Measurements from ENCODE around the gene FAF1.
"Not testable (repeated sequence)": the region's sequence is repeated elsewhere in the genome, so short reads cannot be mapped to it uniquely, and the experiment has no call there.

The FAF1 gene

DNA sequence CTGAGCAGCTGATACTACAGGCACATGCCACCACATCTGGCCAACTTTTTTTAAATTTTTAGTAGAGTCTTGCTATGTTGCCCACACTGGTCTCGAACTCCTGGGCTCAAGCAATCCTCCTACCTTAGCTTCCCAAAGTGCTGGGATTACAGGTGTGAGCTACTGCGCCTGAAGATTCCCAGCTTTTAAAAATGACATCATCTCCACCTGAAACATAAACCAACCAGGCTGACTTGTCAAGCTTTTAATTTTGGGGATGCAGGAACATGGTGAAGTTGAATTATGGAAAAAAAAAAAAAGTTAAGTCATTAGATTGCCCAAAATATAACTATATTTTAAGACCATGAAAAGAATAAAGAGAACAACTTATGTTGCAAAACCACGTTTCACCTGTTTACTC, 350.6 kb downstream of the FAF1 start:
- DNase-seq = no peak

DNA sequence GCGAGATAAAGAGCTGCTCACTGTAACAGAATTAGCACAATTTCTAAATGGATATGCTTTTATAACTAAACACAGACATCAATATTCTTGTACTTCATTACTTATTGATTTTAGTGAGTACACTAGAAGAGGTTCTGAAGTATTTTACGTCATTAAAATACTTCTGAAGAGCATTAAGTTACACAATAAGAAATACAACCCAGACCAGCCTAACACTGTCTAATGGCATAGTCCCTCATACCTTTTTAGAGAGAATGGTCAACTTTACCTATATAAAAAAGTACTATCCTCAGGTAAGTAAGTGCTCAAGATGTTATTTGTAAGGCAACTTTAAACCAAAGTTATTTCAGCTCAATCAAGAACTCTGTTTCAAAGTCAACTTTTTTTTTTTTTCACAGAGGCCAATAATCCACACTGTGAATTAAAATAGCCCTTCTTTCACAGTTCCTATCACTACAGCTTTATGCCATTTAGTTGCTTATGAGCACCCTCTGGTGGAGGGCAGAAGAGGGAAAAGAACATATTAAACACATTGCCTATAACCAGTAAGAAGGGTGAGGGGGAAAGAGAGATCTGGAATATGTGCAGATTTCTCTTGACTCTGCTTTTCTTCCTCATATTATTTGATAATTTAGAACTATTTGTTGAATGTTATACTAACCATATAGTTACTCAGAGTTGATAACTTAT, 354.7 kb downstream of the FAF1 start:
- no peak for DNase-seq

DNA sequence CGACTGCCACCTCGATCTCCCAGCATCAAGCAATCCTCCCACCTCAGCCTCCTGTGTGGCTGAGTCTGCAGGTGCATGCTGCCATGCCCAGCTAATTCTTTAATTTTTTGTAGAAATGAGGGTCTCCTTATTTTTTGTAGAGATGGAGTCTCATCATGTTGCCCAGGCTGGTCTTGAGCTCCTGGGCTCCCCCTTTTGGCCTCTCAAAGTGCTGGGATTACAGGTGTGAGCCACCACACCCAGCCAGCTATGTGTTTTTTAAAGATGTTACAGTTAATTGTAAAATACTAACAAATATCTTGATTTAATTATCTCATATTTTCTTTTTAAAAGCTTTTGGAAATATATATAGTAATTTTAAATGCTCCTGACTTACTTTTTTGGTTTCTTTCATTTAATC, 355.5 kb downstream of the FAF1 start:
- no peak for DNase-seq

DNA sequence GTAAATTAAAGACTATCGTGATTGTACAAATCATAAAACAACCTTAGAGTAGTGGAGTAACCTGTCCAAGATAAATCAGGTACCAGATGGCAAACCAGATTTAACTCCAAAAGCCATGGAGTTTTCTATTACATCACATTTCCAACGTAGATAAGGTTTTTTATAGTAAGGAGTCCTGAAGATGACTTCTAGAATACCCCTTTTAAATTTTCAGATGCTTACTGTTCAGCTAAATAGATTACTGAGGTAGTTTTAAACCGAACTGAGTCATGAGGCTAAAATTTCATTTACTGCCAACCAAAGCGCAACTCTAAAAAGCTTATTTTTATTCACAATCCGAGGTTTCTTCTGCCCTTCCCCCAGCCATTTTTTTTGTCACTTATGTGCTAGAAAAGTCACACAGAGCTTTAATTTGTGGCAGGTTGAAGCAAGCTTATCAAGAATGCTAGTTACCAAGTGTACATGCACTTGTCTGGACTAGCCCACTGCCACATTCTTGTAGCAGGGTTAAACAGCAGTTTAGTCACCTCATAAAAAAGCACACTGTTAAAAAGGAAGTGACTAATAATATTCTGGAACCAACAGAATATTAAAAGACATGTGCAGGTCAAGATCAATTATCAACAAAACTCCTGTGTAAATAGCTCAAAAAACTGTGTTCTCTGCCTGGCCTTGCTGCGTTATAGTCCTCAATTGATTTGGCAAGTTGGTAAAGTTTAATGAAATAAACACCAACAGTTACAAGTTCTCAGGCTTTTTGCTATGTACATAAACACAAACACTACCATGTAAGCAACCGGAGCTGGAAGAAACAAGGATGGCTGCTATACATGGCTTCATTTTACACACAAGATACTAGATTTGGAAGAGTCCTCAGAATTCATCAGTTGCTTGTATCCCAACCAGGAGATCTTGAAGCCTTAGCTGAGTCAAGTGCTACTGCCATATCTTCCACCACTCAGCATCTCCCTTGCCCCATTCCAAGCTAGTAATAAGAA, 356.5 kb downstream of the FAF1 start:
- DNase-seq = no peak

DNA sequence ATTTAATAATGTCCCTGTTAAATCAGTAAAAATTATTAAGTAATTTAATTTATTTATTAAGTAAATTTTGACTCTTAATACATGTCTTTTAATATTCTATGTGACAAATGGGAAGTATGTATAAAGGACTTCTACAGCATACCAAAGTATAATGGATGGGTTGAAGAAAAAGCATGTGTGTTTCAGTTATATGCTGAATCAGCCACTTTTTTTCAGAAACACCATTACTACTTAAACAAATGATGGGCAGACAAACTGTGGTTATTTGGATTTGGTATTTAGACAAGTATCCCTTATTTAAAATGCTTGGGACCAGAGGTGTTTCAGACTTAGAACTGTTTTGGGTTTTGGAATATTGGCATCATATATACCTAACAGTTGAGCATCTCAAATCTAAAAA, 360.5 kb downstream of the FAF1 start:
- DNase-seq = no peak

DNA sequence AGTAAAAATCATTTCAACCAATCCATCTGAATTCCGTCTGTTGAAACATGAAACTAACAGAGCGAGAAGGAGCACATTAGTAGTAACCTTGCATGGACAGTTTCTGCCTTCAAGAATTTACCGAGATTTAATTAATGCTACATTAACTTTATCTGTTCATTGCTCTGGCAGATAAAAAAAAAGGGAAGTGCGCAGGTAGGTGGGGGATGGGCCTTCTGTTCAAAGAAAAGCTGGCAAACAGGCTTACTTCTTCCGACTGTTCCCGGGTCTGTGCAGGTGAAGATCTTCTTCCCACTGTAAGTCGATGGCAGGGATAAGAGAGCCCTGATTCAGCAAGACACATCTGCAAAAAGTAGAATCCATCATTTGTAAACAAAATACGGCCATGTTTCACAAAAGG, 364.2 kb downstream of the FAF1 start:
- DNase-seq = no peak

DNA sequence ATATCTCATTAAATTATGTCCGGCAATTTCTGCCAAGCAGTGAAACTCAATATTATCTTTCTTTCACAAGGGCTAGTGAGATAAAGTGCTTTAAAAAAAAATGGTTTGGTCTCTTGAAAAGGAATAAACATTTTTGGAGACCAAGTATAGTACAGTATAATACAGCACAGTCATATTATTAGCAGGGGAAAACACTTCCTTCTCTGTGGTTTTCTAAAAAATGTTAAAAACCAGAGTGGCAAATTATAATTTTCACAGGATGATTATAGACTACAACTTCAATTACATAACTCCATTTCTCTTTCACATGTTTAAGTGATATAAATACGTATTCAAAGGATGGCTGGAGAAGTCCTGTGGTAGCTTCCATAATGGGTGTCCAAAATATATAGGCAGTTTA, 366.6 kb downstream of the FAF1 start:
- DNase-seq = no peak

DNA sequence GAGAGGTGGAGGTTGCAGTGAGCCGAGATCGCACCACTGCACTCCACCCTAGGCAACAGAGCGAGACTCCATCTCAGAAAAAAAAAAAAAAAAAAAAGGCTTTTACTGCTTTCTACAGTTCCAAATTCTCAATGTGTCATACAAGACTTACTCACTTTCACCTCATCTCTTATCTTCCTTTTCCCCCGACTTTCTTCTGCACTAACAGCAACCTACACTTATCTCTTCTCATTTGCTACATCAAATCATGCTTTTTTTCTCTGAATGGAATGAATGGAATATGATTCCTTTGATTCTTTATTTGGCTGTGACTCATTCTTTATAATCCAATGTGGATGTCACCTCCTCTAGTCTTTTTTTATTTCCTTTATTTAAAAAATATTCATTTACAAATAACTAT, 368.5 kb downstream of the FAF1 start:
- no peak for DNase-seq

DNA sequence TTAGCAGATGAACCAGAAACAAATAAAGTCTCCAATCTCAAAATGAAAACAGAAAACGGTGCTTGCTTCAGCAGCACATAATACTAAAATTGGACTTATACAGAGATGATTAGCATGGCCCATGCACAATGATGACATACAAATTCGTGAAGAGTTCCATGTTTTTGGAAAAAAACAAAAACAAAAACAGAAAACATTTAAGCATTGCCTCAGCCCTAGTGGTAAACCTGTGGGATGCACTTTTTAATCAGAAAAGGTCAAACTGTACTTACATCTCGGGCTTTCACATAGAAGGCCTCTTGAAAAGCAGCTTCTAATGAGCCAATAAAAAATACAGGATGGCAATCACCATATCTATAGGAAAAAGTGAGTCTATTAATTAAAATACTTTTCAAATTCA, 377.7 kb downstream of the FAF1 start:
- no peak for DNase-seq

DNA sequence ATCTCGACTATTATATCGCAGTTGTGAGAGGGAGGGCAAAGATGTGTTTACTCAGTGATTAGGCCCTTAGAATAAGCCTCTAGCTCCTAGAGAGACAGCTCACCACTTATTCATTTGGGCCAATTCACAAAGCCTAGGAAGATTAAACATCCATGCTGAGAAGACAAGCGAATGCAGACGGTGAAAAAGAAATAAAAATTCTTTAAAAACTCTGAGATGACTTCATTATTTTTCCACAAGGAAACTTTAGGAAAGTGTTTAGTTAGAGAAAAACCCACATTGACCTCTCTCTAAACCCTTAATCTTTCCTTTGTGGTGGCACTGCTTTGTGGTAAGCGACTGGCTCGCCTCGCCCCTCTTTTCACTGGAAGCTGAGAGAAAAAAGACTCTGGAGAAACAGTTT, 390.0 kb downstream of the FAF1 start:
- no peak for DNase-seq

DNA sequence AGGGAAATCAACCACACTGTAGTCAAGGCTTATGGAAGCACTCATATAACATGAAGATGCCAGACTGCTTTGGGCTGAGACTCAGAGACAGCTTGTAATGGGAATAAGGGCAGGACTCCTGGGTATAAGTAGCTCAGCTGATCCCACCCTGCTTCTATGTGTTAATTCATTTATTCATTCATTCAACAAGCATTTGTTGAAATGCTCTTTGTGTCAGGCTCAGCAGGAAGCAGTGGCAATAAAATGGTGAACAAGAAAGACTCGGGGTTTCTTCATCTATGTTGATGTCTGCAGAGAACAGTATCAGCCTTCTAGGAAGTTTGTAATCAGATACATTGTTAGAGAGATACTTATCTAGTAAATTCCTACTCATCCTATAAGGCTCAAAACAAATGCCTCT, 391.3 kb downstream of the FAF1 start:
- DNase-seq = no peak

DNA sequence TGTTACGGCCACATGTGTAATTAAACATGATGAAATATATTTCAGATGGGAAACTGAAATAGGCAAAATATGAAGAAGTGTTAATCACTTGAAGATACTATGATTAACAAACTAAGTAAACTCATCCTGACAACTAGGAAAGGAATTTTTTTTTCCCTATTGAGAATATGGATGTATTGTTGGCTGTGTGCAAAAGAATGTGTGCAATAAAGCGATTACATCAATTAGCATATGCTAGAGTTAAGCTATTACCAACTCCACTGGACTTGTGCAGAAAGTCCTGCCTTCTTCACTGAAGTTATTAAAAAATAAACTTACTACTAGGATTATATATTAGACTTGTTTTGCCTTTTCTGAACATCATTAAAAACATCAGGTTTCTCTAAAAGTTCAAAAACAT, 393.7 kb downstream of the FAF1 start:
- DNase-seq = no peak

DNA sequence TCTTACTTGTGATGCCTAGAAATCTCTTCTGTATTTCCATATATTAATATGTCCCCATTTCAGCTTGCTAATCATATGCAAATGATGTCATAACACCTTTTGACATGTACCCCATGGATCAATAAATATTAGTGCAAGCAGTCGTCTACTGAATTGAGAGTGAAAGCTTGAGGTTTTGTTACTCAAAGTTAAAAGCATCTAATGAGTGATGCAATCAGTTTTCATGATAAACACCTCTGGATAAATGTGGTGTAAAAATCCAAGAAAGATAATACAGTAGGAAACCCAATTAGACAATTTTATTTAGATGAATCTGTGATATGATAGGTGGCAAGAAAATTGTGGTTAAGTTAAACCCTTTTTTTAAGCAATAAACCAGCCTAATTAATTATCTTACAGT, 395.6 kb downstream of the FAF1 start:
- no peak for DNase-seq

DNA sequence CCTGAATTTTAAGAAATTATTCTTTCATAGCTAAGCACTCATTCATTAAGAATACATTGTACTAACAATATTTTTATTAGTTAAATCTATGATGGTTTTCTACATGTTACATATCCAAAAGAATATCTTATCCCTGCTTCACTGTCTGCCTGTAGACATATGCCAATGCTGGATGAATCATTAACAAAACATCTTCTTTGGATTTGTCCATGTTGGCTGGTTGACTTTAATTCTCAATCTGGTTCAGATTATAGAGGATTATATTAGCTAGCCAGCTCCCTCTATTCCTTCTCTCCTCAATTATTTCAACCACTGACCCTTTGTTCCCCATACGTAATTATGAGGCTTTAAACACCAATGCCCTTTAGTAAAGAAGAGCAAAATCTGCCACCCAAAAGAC, 398.0 kb downstream of the FAF1 start:
- DNase-seq = no peak

DNA sequence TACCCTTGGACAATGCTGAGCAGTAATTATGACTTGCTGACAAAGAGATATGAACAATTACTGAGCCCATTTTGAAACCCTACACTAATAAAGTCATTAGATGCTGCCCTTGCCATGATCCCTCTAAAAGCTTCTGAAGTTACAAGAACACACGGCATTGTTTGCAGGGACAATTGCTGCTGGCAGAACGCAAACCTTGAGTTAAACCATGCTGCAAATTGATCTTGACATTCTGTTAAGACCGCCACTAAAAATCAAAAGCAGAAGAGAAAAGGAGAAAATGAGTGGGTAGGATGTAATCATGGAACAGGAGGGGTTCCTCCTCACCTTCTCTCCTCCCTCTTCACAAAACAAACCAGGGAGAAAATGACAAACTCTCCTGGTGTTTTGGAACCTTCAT, 400.6 kb downstream of the FAF1 start:
- DNase-seq = no peak

DNA sequence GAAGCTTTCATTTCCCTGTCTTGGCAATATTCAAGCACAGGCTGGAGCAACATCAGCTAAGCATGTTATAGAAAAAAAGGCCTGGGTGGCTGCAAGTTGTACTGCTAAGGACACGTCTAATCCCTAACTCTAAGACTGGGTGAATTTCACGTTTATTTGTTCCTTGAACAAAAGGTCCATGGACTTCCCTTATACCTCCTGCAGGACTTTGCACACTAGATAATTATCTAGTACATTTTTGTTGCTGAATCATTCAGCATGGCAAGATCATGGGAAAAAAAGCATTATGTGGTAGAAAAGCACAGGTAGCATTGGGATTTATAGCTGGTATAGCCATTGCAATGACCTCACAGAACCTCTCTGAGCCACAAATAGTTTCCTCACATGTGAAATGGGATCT, 406.1 kb downstream of the FAF1 start:
- DNase-seq = no peak

DNA sequence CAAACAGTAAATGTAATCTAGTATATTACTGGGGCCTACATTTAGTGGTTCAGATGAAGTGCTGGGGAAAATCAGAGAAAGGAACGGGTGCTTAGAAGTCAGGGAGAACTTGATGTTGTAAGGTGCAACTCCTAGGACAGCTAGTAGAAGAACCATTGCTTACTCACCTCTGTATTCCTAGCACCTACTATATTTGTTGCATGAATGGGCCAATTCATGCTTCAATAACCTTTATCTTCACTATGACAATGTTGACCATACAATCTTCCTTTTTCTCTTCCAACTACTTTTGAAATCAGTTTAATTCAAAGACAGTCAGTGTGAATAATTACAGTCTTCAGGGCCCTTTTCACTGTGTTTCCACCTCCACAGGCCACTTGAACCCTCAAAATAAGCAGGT, 411.8 kb downstream of the FAF1 start:
- no peak for DNase-seq

DNA sequence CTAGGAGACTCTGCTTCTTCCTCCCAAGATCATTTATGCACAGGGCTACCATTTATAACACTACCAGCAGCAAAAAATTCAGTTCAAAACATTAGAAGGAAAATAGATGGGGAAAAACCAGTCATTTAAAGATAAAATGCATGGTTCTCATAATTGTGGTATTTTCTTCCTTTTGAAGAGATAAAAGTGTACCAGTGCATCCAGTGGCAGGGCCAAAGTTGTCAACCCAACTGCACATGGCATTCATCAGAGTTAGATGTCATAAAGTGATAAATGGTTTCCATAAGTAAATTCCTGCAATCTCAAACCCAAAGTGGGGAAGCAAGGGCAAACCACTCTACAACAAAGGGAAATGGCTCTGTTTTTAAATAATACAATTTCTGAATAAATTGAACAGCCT, 417.7 kb downstream of the FAF1 start:
- no peak for DNase-seq

DNA sequence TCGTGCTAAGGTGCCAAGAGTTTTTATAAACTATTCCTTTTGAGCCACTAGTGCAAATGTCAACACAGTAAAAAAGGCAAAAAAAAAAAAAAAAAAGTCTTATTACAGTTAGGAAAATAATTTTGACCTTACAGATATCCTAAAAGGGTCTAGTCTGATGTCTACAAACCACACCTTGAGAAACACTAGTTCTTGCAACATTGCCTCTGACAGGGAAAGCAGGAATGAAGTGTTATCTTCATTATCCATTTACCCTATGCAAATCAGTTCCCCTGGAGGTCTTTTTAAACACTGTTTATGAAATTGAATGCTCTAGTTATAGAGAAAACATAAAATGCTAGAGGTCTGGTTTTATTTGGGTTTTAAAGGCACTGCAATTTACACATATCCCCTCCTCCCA, 421.6 kb downstream of the FAF1 start:
- no peak for DNase-seq

DNA sequence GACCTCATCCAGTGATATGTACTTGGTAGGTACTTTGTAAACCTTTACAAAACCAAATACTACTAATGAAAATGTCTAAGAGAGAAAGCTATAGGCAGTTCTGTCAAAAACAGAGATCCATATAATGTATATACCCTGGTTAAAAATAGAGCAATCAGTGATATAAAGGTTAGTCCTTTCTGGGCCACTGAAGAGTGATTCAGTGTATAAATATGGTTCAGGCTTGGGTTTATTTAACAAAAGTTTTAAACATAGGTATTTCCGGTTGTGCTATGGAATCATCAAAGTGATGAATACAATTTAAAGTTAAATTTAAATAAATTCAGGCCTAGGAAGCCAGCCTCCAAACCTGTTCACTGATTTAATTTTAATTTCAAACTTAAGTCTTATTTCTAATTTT, 428.5 kb downstream of the FAF1 start:
- no peak for DNase-seq

DNA sequence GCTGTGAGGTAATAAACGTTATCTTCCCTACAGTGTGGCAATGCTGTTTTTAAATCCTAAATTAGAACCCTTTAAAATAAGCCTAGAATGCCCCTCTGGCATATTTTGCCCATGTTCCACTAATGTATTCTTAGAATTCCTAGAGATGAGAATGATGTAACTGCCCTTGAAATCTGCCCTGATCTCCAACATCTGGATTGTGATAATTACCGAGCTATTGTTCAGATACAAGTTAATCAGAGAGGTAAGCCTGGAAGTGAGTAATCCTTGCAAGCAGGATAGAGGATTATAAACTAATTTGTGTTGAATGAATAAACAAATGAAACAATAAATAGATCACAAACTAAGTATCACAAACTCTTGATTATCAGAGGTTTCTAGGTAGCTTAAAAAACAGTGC, 429.0 kb downstream of the FAF1 start:
- no peak for DNase-seq

DNA sequence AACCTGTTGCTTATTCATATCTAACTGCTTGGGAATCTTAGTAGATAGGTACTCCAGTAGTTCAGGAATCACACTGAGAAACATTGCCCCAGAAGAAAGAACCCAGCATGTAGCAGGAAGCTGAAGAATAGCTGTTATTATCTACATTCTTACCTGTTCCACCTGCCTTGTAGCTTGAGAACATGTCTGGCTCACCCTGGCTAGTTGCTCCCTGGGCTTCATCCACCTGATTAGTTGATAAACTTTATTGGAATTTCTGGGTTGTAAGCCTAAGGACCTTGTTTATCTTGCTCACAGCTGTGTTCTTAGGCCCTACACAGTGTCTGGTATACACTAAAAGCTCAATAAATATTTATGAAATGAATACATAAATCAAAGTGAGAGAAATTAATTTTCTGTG, 430.6 kb downstream of the FAF1 start:
- DNase-seq = no peak

DNA sequence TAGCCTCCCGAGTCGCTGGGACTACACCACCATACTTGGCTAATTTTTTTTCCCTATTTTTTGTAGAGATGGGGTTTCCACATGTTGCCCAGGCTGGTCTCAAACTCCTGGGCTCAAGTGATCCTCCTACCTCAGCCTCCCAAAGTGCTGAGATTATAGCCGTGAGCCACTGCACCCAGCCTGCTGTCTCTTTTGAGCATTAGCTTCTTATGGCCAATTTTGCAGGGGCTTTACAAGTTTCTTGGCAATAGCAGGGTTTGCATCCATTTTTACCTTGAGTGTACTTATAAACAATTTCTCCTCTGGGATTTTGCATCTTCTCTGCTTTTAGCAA, 432.1 kb downstream of the FAF1 start:
- not testable (repeated sequence) for DNase-seq

DNA sequence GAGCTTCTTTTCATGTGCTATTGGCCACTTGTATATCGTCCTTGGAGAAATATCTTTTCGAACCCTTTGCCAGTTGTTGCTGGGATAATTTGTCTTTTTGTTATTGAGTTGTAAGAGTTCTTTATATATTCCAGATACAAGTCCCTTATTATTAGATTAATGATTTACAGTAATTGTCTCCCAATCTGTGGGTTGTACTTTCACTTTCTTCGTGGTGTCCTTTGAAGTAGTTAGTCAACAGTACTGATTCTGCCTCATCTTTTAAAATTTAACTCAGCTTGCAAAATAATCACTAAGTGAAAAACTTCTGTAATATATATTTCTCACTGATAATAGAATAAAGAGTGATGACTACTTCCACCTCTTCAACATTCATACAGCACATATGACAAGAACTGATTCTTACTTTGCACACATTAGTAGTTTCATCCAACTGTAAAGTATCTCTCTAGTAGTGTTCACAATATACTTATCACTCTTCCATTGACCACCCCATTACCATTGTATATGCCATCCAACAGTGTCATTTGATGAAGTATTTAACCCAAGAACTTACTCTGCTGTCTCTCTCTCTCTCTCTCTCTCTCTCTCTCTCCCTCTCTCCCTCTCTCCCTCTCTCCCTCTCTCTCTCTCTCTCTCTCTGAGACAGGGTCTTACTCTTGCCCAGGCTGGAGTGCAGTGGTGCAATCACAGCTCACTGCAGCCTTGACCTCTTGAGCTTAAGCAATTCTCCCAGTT, 432.6 kb downstream of the FAF1 start:
- DNase-seq = no peak
